Activated CD4-positive, CD25-positive, alpha-beta regulatory T cell treated with anti-CD3 and anti-CD28 coated beads, Interleukin-2, amount 50 U/mL, for 24 hours (primary cell): ENCODE measurements around the gene CLSTN2.

Experiments
- ATAC-seq, 2 donors: fragments of 150-1000 bp; cut with Tn5 transposase; one replicate each; pipeline ENCODE4 v1.10.0; 2021; ENCODE audit warnings: mild to moderate bottlenecking in 1 of 2, moderate library complexity in 1 of 2

Gene CLSTN2

DNA sequence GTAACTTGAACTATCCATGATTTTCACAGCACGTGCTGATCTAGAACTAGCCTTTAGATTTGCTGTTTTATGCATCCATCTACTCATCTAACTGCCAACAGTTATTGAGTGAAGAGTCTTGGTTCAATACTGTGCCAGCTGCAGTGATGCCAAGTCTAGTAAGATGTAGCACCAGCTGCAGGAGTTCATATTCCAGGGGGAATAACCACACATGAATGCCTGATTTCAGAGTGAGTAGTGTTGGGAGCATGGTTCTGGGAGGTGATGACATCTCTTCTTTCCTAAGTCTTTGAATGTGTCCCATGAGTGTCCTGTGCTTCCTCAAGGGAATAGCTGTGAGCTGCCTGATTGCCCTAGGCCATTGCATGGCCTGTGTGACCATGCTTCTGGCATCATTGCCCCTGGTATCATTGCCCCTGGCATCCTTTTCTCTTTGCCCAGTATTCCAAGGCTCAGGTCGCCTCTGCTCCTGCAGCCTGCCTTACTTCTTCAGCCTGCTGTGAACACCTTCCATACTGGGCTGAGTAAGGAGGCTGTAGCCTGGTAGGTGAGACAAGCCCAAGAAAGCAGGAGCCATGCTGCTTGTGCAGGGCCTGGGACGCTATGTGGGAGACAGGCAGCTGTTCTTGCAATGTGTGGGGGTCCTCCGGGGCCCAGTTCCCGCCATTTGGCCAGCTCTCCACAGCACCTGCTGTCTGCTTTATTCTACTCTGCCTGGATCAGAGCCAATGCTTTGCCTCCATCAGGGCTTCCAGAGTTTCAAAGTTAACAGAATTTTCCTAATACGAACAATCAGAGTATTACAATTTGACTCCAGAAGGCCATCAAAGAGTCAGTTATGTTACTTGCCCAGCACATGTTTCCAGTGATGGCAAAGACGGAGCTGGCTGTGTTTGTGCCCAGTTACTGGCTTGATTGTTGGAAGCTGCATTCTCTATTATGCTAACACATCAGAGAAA lies 73.2 kb downstream of the CLSTN2 start:
- ATAC-seq: no peak

DNA sequence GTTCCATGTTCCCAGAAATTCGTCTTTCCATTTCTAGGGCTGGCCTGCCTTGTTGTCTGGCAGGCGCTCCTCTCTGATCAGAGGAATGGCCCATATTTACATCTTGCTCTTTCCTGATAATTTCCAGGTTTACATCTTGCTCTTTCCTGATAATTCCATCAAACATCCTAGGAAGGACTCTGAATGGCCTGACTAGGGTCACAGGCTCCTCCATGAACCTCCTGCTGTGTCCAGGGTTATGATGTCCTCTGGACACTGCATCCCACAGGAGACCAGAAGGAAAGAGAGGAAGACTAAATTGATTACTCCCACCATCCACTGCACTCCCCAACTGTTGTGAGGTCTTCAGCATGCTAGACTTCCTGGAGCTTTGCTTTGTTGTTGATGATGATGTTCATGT lies 75.4 kb downstream of the CLSTN2 start:
- ATAC-seq: no peak

DNA sequence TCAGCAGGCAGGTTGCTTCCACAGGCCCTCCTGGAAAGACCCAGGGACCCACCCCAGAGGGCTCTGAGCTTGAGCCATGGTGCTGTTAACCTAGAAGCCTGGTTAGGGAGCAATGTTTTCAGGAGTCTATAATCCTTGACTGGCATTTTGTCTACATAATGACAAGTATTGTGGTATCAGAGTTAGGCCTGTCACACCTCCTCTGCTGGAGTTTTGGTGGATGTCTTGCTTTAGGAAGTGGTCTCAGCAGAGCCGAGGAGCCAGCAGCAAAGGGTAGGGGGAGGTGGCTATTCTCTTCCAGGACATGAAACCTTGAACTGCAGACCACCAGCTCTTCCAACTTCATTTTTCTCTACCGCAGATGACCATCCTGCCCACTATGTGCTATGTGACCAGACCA lies 76.1 kb downstream of the CLSTN2 start:
- no peak for ATAC-seq

DNA sequence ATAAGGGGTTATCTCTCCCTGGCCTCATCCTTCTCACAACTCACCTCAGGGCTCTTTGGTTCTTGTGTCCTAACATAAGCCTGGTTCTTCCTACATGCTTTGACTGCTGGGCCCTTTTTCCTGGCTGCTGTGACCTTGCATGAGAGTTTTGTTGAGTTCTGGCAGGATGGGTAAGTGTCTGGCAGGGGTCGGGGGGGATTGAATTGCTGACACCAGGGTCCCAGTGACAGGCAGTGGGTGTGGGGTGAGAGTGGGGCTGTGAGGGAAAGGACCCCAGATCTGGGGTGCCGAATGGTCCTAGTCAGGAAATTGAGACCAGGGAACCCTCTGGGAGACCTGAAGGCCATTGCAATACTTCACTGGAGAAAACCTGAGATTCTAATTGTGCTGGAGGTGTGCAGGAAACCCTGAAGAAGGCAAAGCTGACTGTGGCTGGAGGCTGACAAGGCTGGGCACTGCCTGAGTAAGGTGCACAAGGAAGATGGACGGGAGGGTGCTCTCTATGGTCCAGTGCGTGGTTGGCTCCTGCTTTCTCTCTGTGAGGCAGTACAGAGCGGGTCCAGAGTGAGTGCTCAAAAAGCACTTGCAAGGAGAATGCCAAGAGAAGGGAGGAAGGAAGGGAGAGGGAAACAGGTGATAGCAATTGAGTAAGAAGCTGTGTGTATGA lies 76.8 kb downstream of the CLSTN2 start:
- ATAC-seq: no peak

DNA sequence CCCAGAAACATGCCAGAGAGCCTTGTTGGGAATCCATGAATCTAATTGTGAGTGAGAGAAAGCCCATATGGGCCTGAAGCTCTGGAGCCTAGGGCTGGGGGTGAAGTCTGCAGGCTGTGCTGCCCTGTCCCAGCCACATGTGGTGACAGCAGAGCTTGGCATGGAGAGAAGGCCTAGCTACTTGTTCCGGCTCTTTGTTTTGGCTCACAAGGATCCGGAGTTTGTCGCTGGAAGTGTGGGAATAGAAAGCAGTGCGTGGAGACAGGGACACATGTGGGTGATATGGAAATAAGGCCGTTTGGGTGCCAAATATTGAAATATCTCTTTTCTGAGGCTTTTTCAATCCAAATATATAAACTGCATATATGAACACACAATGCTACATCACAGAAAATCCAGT lies 78.2 kb downstream of the CLSTN2 start:
- ATAC-seq: no peak

DNA sequence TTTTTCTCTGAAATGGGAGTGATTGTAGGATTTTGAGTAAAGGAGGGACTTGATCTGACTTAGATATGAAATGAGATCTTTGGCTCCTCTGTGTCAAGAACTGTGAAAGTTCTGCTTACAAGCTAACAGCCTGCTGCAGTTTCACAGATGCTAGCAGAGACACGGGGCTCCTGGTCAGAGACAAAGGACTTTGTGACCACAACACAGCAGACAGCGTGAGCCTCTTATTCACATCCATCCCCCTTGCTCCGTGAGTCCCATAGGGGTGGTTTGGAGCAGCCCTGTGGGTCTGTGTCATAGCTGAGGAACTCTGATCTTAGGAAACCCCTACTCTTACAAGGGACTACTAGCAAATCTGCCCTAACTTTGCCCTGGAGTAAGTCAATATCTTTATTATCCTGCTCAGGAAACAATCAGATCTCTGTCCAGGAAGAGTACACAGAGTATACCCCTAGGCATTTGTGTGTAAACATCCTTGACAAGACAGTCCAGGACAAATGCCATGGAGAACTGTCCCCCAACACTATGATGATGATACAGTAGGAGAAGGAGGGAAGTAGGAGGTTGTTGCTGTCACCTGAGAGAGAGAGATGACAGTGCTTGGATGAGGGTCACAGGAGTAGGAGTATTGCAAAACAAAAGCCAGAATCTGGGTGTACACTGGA lies 80.0 kb downstream of the CLSTN2 start:
- no peak for ATAC-seq

DNA sequence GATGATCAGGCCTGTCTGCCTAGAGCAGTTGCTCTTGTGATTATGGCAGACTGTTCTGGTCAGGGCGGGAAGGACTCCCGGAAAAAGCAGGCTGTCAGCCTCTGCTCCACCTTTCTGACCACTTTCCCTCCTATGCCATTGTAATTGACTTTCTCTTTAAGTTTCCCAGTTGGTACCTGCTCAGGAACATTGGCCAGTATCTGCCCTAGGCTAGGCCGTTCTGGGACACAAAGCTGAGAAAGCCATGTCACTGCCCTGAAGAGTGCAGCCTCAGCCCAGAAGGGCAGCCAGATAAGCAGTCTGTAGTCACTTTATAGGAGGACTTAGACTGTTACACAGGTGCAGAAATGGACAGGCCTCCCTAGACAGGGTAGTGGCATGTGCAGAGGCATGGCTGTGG lies 80.8 kb downstream of the CLSTN2 start:
- no peak for ATAC-seq

DNA sequence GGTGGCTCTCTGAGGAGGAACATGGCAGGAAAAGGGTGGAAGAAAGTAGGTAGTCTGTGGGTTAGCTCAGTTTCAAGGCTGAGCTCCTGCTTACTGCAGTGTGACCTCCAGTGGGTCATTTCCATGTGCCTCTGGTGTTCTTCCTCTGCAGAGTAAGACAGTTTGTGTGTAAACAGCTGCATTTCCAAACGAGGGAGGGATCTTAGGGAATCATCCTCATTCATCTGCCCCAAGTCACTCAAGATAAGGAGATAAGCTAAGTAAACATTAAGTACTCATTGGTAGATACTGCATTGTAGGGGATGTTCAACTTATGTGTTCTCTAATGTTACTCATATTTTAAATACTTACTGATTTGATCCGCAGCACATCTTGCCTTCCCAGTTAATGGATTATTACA lies 83.6 kb downstream of the CLSTN2 start:
- no peak for ATAC-seq

DNA sequence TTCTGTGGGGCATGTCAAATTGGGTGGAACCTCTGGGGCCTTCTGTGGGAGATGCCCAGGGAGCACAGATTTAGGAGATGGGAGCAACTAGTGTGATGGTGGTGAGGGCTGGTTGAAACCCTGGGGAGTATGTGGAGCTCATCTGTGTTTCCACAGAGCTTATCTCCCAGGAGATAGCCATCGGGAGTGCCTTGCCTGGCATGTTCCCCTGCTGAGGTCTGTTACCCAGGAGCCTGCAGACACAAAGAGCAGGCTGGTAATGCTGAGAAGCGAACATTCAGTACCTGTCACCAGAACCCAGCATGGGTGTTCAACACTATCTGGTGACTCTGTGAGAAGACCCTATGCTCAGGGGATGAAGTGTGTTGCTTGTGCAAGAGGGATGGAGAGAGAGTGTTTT lies 85.0 kb downstream of the CLSTN2 start:
- no peak for ATAC-seq

DNA sequence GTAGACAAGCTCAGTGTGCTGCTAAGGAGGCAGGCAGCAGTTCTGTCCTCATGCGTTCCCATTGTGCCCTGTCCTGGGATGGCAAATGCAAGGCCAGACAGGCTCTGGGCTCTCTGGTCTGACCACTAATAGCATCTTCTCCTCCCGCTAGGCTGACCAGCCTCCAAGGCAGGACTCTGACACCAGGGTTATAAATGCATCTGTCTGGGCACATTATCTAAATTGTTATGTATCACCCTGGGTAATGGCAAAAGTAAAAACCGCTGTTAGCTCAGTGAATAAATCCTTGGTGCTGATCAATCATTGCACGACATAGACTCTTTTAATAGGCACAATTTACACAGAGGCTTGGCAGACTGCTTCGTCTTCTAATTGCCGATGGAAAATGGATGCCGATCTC lies 85.6 kb downstream of the CLSTN2 start:
- no peak for ATAC-seq

DNA sequence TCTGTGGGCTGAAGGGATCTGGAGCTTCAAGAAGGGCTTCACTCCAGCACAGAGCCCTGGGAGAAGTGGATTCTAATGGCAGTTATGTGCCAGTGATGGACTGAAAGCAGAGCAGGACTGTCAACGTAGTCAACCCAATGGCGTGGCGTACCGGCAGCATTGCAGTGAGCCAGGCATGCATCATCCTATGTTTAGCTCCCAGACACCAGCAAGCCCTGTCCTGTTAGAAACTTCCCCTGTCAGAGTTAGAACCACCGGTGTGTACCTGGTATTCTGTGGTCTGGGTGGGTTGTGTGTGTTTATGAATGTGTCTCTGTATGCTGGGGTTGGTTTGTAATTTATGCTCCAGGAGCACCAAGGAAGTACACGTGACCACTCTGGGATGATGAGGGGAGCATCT lies 86.3 kb downstream of the CLSTN2 start:
- no peak for ATAC-seq

DNA sequence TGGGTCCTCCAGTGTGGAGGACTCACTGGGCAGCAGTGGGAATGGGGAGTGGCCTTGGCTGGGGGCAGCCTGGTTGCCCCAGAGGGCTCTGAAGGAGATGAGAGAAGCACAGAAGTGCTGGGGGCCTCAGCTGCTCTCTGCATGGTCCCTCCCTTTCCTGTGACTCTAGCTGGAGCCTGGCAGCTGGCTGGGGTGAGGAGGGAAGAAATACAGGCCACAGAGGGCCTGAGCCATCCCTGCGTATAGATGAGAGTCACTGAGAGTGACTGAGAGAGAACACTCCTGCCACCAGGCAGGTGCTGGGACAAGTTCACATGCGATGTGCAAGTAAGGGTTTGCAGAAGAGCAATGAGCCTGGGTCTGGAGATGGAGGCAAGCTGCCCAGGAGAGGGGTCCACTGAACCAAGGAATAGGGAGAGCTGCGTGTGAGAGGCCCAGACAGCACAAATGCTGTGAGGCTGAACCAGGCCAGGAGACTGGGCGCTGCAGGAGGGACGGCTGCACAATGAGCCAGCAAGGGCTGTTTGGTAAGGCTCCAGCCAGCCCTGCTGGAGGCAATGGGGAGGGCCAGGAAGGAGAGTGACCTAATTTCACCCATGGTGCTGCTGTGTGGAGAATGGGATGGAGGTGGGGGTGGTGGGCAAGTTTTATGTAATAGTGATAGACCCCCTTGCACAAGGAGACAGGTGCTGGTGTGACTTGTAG lies 87.2 kb downstream of the CLSTN2 start:
- no peak for ATAC-seq

DNA sequence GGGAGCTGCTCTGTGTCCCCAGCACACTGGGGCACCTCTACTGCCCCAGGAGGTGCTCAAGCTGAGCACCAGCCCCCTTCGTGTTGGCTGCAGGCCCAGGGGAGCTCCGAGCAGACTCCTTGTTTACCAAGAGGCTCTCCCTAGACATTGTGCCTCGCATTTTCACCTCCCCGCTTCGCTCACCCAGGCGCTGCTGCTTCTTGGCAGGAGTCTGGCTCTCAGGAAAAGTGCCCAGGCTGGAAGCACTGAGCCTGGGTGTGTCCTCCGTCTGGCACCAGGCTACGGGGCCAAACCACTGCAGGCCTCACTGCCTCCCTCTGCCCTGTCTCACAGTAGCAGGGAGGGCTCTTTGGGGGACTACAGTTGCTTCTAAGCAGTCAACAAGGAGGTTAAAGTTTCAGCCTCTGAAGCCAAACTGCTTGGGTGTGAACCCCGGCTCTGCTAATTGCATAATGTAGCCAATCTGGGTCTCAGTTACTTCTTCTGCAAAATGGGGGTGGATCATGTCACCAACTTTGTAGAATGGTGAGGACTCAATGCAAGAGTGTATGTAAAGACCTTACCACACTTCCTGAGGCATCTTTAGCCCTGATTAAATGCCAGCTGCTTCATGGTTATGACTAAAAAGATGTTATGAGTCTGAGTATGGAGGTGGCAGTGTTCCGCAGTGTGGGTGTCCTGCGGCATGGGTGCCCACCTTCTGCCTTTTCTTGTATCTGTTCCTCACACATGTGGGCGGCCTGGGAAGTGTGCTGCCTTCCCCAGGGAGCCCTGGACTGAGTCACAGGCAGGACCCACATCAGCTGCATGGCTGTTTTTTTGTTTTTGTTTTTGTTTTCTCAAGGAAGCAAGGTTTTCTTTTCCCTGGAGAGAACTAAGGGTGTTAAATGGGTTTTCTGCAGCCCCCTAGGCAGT lies 88.9 kb downstream of the CLSTN2 start:
- no peak for ATAC-seq

DNA sequence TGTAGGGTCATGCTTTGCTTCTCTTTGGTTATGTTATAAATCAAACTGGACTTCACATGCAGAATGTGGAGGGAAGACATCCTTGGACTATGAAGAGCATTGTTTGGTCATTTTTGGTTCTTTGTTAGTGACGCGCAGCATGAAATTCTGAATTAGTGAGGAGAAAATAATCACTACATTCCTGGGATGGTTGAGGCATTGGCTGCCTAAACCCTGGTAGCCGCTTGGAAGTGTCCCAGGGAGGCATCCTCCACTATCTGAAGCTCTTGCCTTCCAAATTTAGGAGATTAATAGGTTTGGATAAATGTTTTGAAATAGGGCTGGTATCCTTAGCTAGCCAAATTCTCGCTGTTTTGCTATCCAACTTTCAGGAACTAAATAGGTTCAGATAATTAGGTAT lies 96.2 kb downstream of the CLSTN2 start:
- no peak for ATAC-seq

DNA sequence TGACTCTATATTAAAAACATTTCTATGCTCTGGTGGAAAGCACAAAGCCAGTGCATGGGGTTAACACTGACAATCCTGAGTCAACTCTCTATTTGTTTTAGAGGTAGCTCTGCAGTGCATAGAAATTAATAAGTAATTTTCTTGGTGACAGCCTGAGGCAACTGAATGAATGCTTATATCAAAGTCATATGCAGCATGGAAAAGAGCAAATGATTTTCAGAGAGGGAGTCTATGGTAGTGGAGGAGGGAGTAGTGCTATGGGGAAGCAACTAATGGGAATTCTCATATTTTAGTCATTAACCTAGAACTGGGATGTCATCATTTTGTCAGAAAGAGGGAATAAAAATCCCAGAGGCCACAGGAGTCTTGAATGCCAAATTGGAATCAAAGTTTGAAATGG lies 99.1 kb downstream of the CLSTN2 start:
- ATAC-seq: no peak

DNA sequence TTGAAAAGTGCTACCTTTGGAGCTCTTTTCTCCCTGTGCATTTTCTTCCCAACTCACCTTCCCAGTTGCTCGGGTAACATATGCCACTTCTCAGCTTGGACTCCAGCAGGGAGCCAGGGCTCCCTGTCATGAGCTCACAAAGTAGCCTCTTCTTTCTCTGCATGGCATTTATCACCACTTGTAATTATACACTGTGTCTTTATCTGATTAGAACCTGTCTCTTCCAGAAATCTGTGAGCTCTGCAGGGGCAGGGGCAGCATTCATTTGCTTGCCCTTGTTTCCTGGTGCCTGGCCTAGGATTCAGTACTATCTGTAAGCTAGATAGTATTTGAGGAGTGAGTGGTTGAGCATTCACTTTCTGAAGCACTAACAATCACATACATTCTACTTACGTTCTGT lies 100.9 kb downstream of the CLSTN2 start:
- no peak for ATAC-seq

DNA sequence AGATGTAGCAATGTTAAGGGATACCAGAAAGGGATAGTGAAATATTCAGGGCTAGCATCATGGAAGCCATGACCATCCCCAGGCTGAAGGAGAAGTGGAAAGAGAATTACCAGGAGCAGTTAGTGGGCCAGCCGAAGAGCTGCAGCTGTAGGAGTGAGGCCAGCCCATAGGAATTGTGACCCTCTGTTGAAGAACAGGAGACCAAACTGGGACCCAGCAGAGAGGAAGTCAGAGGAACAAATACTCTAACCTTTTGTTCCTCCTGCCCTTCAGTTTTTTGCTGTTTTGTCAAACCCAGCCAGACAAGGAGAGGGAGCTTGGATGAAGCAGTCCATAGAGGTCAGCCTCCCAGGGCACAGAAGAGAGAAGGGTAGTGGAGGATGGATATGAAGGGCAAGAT lies 115.4 kb downstream of the CLSTN2 start:
- no peak for ATAC-seq

DNA sequence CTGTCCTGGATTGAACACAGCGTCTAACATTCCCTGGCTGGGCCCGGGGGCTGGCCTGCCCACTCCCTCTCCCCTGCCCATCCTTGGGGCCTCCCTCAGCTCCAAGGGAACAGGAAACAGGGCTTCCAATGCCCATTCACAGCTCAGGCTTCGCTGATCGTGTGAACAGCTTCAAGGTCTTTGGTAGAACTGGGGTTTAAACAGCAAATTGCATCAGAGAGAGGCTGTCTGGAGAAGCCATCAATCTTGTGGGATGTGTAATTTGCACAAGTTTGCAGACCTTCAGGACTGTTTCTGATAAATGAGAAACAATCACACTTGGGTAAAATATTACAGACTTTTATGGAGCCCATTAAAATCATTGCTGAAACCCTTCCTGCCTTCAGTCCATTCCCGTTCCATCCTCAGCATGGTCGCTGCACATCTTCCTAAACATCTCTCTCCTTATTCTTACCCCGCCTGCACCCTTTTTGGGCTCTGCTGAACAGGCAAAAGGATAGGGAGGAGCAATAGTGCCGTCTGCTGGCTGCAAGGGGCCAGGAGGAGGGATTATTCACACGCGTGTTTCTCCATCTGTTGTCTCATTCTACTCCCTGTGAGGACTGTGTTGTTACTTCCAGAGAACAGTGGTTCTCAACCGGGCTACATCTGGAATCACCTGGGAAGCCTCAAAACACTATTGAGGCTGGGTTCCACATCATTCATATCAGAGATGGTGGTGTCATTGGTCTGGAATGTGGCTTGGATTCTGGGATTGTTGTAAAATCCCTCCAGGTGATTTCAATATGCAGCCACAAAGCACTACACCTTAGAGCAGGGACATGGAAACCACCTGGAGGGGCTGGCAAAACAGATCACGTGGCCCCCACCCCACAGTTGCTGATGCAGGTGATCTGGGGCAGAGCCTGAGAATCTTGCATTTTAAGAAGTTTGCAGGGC lies 116.3 kb downstream of the CLSTN2 start:
- no peak for ATAC-seq

DNA sequence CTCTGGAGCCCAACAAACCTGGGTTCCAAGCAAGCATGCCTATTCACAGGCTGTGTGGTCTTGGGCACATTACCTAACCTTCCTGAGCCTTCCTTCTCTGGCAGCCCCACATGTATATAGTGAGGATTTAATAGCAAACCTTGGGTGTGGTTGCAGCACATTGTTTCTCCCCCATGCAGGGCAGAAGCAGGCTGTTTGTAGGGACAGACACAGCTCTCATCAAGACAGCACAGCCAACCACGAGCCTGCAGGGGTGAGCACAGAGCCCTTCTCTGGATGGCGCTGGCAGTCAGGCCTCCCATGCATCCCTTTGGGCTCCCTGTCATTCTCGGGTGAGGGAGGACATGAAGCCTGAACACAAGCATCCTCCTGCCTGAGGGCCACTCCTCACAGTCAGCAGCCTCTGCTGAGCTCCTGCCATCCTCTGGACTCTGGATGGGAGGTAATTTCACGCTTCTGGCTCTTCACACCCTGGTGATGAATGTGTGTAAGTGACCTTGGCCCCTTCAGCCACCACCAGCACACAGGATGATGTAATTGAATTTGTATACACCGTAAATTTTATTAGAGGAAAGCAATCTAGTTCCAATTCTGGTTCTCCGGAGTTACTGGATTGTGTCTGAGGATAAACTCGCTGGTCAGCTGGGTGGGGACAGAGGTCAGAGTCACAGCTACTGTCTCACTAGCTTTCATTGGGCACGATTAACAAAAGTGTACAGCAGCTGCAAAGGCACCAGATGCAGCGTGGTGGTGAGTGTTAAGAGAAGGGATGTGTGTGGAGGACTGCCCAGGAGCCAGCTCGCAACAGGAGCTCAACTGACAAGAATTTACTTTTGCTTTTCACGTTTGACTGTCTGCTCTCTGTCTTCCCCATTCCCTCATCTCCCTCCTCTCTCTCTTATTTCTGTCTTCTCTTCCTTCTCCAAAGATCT lies 118.1 kb downstream of the CLSTN2 start:
- no peak for ATAC-seq

DNA sequence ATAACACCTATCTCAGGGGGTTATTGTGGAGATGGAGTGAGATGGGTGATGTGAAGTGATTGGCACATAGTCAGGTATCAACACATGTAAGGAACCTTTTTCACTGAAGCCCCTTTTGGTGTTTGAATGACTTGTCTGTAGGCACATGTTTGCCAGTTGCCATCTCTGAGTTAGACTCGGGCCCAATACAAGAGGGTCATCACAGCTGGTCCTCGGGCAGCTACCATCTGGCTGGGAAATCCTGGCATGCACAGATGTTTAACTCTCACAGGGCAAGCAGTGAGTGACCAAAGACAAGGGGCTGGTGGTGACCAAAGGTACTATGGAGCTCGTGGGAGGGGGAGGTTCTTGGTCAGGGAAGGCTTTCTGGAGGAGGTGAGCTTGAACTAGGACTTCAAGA lies 118.8 kb downstream of the CLSTN2 start:
- no peak for ATAC-seq
